COLO829 (cell line): ENCODE measurements around the gene RUSF1.
"Not testable (repeated sequence)": the region's sequence is repeated elsewhere in the genome, so short reads cannot be mapped to it uniquely, and the experiment has no call there.

Experiments
- DNase-seq: peaks from one replicate; pipeline ENCODE4 v3.0.0; 2012; ENCODE audit warnings: low spot score

Gene RUSF1

DNA sequence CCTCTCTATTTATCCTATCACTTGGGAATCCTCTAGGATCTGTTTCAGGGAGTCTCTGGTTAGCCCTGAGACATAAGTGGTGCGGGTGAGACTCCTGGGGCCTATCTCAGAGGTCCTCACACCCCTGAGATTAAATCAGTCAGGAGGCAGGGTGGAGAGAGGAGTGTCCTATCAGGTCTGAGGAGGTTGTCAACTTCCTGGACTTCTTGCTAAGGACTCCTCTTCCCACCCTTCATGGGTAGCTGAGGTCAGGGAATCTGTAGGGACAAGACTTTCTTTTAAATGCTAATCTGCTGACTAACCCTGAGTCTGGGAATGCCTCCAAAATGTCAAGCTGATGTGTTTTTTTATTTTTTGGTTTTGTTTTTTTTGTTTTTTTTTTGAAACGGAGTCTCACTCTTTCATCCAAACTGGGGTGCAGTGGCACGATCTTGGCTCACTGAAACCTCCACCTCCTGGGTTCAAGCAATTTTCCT is 55.5 kb downstream of the RUSF1 start:
- DNase-seq: peak; percentile 58

DNA sequence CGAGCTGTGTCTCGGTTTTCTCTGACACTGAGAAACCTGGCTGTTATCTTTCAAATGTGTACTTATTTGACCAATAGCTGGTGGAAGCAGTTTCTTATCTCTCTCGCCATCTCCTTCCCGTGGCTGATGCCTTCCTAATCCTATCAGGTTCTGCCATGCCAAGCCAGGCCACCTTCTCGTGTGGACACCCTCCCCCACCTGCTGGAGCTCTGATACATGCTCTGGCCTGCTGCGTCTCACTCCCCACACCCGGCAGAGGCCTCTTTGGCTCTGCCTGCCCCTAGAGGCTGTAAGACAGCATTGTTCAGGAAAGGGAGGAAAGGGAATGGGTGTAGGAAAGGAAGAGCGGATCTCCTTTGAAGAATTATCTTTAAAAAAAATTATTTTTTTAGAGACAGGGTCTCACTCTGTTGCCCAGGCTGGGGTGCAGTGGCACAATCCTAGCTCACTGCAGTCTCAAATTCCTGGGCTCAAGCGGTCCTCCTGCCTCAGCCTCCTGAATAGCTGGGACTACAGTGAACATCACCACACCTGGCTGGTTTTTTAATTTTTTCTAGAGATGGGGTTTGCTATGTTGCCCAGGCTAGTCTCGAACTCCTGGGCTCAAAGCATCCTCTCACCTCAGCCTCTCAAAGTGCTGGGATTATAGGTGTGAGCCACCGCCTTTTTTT is 56.4 kb downstream of the RUSF1 start:
- DNase-seq: peak; percentile 49

DNA sequence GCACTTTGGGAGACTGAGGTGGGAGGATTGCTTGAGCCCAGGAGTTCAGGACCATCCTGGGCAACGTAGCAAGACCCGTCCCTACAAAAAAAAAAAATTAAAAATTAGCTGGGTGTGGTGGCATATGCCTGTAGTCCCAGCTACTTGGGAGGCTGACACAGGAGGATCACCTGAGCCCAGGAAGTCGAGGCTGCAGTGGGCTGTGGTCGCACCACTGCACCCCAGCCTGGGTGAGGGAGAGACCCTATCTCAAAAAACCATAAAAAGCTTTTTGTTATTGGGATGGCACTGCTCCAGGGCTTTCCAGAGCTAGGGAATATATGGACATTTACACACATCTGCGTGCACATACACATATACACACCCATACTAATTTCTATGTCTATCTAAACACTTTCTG is 57.0 kb downstream of the RUSF1 start:
- no peak for DNase-seq

DNA sequence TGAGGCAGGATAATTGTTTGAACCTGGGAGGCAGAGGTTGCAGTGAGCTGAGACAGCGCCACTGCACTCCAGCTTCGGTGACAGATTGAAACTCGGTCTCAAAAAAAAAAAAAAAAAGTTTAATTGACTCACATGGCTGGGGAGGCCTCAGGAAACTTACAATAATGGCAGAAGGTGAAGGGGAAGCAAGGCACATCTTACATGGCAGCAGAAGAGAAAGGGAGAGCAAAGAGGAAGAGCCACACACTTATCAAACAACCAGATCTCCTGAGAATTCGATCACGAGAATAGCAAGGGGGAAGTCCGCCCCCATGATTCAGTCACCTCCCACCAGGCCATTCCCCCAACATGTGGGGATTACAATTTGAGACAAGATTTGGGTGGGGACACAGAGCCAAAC is 62.3 kb downstream of the RUSF1 start:
- not testable (repeated sequence) for DNase-seq

DNA sequence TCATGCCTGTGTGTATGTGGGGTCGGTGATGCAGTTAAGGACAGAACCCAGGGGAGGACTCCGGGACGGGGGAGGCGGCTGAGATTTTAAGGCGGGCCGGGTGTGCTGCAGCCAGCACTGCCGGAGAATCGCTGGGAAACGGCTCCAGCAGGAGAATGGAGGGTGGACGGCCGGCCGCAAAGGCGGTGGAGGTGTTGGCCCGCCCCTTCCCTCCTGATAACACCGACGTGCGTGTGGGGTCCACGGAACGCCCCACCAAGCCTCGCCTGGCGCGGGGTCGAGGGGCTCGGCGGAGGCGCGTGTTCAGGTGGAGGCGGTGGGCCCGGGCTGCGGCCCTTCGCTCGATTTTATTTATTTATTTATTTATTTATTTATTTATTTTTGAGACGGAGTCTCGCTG is 66.2 kb downstream of the RUSF1 start:
- no peak for DNase-seq

DNA sequence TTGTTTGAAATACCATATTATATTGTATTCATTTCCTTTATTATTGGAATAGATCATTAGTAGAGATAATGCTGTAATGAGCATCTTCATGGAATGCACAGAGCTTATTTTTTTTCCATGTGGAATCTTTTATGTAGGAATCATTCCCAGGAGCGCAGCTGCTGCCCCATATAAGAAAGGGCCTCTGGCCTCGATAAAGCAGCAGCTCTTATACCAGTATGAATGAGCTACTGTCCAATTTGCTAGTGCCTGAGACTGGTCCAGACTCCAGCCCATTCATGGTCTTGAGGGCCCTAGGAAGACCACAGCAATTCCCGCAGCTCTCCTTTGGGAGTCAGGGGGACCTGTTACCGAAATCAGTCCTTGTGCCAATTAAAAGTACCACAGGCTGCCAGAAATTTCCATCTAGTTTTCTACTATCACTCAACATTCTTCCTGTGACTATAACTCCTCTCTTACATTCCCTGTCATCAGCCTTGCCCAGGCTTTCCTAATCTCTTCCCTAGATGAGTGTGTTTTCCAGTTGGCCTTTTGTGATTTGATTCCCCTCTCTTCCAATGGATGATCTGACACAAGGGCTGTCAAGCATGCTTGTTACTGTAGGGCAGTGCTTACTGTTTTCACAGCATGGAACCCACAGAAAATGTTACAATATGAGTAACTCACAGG is 67.5 kb downstream of the RUSF1 start:
- DNase-seq: no peak

DNA sequence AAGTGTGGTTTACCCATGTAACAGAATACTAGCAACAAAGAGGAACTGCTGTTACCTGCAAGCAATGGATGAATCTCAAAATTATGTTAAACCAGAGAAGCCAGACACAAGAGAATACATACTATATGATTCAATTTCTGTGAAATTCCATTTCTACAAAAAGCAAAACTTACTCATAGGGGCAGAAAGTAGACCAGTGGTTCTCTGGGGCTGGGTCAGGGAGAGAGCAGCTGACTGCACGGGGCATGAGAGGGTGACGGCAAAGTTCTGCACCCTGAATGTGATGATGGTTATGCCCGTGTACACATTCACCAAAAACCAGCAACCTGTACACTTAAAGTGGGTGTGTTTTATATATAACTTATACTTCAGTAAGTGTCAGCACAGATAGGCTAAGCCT is 68.7 kb downstream of the RUSF1 start:
- DNase-seq: no peak
